Renal cortical epithelial cell (primary cell): ENCODE results near the gene OGA. TPM values are rescaled to one million over a fixed set of nuclear protein-coding genes. Genes with fewer than 3 reads are reported as not detected.

Experiments
- DNase-seq: peaks from one replicate; pipeline ENCODE4 v3.0.0-alpha.2; 2011; ENCODE audit warnings: low read depth
- total RNA-seq: library from RNA; depleted of rRNA; stranded (reverse); fragments of >200 nt; gene quantifications from 2 replicates; pipeline ENCODE4 v1.2.3, GENCODE V29; 2014

Gene OGA
- total RNA-seq, 1 donor from 2014 or later = 116 TPM

DNA sequence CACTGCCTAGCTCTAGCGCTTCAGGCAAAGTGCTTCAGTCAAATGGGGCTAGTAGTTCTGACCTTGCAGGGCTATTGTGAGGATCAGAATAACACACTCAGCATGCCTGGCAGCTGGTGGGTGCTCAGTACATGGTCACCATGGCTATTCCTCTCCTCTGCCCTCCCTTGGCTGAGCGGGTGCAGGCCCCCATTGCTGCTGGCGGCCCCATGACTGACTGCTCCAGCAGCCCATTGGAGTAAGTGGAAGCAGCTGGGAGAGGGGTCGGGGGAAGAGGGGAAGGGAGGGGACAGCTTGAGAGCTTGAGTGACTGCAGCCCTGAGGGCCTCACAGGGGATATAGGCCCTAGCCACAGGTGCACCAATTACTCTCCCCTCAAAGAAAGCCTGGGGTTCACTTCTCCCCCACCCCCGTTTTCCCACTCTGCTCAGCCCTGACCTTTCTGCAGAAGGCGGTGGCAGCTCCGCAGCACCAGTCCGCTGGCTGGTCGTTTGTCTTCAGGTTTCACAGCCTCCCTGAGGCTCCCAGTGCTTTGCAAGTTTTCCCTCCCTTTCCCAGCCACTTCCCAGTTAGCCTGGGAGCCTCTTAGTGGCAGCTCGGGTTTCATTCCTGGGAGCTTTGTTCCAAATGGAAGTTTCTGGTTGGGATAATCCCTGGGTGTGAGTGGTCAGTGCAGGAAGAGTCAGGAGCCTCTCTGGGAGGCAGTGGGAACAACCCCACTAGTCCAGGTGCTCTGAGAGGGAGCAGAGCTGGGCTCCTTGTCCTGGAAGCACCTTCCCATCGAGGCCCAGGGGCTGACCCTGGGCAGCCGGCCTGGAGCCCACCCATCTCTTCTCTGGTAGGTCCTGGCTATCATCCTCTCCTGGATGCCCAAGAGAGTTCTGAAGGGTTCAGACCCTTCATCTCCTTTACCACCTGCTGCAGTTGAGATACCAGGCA lies 58.7 kb downstream of the OGA start:
- no peak for DNase-seq

DNA sequence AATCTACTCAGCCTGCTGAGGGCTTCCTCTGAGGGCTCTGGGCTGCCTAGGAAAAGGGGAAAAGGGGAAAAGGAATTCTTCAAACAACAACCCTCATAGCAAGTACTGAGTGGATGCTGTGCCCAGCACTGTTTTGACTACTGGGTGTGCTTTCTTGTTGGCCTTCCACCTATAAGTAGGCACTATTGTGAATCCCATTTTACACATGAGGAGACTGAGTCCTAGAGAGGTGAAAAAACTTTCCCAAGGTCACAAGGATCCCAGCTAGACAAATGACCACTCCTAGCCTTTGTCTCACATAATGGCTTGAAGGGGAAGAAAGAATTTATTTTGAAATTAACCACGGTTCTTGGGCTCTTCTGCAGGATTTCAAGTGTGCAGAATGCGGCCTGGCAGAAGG lies 59.4 kb downstream of the OGA start:
- no peak for DNase-seq

DNA sequence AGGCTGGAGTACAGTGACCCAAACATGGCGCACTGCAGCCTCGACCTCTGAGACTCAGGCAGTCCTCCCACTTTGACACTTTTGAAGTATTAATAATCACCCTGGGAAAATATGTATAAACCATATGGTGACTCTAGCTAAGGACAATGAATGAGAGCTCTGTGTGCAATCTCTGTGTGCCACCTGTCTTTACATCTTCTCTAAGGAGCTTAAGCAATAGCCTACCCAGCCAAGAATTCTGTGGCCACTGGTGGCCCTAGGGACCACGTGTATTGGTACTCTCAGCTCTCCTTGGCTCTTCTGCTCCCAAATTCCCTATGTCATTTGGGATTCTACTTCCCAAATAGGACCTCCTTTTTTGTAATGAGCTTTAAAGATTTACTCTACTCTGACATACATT lies 66.0 kb downstream of the OGA start:
- no peak for DNase-seq

DNA sequence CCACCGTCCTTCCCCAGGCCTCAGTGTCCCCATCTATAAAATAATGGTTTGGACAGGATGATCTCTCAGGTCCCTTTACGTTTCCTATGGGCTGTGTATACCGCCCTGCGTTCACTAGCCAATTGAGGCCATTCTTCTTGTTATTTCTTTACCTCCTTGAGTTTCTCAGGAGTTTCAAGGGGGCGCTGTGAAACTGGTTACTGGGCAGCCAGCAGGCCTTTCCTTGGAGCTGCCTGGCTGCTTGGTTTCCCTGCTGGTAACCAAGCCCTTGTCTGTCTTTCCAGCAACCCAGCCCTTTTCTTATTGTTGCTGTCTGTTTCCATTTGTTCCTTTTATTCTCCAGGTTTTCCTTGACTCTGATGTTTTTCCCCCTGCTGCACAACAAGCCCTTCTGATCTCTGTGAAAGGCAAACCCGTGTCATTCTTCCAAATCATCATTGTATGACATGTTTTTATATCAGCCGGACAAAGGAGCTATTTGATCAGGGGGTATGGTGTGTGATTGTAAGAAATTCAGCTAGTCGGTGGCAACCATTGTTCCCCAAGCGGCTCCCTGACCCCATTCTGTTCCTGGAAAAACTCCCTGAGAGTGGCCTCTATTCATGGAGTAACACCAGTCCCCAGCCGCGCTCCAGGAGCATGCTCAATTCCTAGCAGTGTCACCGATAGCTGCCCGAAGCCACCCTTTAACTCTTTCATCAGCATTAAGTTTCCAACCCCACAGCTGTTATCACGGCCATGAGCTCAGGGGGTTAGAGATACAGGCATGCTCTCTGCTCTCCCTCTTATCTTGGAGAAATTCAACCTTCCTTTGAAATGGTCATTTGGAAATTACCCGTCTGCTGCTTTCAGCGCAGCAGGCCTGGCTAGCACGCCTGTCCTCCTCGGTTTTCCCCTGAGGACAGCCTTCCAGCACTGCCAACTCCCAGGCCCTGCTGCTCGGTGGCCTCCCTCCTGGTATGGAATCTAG lies 68.9 kb downstream of the OGA start:
- DNase-seq = no peak

DNA sequence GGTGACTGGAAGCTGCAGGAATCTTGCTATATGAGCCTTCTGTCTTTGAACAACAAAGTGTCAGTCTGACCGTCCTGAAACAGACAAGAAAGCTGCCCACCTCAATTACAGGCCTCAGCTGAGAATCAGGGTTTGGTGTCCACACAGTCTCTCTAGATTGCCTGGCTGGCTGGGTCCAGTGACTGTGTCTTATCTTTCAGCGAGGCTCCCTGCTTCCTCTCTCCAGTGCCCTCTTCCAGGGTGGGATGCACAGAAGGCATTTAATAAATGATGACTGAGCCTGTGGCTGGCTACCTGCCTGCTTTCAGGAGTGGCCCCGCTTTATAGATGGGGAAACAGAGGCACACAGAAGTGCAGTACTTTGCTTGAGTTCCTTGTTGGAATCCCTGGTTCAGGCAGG lies 69.7 kb downstream of the OGA start:
- DNase-seq = no peak

DNA sequence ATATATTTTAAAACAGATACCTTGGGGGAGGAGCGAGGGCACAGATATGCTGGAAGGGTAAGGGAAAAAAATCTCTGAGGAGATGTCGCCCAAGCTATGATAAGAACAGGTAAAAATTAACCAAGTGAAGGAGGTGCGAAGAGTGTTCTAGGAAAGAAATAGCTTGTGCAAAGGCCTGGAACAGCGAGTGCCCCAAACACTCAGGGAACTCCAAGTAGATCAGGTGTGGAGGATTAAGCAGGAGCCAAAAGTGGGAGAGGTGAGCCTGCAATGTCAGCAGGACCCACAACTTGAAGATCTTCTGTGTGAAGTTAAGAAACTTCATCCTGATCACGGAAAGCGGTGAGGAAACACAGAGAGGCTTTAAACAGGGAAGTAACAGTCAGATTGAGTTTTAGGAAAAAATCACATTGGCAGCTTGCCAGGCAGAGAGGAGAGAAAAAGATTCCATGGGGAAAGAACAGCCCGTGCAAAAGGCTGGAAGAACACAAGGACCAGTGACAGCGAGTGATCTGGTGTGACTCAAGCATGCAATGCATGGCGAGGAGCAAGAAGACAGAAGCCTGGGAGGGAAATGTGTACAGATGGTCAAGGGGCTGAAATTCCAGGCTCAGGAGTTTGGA lies 73.1 kb downstream of the OGA start:
- no peak for DNase-seq

DNA sequence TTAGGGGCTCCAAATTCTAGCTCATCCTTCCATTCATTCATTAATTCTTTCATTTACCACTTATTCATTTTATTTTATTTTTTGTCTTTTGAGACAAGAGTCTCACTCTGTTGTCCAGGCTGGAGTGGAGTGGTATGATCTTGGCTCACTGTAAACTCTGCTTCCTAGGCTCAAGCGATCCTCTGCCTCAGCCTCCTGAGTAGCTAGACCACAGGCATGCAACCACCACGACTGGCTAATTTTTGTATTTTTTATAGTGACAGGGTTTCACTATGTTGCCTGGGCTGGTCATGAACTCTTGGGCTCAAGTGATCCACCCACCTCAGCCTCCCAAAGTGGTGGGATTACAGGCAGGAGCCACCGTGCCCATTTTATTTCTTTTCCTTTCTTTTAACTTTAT lies 74.0 kb downstream of the OGA start:
- DNase-seq = no peak

DNA sequence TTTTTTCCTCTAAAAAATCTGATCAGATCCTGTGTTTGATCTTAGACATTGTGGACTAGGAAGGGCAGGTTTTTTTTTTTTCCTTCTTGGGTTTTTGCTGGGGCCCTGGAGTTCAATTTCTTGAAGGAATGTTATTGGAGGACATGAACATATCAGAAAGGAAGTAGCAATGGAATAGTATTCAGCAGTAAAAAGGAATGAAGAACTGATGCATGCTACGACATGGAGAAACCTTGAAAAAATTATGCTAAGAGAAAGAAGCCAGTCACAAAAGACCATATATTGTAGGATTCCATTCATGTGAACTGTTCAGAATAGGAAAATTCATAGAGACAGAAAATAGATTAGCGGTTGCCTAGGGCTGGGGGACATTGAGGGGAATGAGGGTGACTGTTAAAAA lies 76.3 kb downstream of the OGA start:
- no peak for DNase-seq

DNA sequence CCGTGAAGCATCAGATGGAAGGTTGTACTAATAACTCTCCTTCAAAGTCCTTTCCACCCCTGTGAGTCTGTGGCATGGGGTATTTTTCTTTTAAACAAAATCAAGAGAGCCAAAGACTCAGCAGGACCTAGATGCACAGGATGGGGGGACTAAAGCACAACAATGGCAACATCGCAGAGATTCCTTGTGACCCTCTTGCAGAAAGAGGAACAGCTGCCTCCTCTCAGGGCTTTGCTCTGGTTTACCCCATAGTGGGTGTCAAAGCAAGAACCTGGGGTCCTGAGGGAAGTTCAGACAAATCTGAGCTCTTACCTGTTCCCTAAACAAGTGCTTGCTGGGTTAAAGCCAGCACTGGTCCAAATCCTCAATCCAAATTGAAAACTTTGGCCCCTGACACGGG lies 81.6 kb downstream of the OGA start:
- no peak for DNase-seq

Other genes starting within 250 kb of the OGA start
- 9.6 and 13.8 TPM in 2 replicates for gene POLL, start 230.2 kb downstream of the OGA start, total RNA-seq
- gene DPCD, start 230.1 kb downstream of the OGA start, total RNA-seq = 59.6 and 79.8 TPM in 2 replicates
- gene FBXW4, start 123.3 kb downstream of the OGA start, total RNA-seq = 32.3 and 43.2 TPM in 2 replicates
- not detected in 2 replicates for gene FGF8, start 42.3 kb downstream of the OGA start, total RNA-seq
- 55.2 and 236 TPM in 2 replicates for gene NPM3, start 35.0 kb downstream of the OGA start, total RNA-seq
- 0.35 TPM in 1 of 2 replicates, not detected in the other for gene KCNIP2, start 25.4 kb upstream of the OGA start, total RNA-seq
- gene ARMH3, start 237.7 kb upstream of the OGA start, total RNA-seq = 5.9 and 18.4 TPM in 2 replicates
- 44.8 and 86.7 TPM in 2 replicates for gene HPS6, start 246.9 kb upstream of the OGA start, total RNA-seq